KBM-7 (cell line): ENCODE results near the gene MARCHF9.

Experiments used
- DNase-seq: peaks from one replicate; pipeline ENCODE4 v3.0.0-alpha.2; 2015
- in situ Hi-C: fragments of 300-500 bp; cut with MboI; formaldehyde crosslinking; loops from 2 replicates; pipeline ENCODE4 v1.14.3; 2020; ENCODE audit warnings: low sequenced_read_pairs, low pct_unique_long_range_greater_than_20kb, mixed read lengths

MARCHF9 gene

GRCh38 chr12:57735952-57736740 is 18.8 kb upstream of the MARCHF9 start:
- in situ Hi-C loops = no loop called here
- no peak for DNase-seq

GRCh38 chr12:57736741-57737466 is 18.0 kb upstream of the MARCHF9 start:
- in situ Hi-C loops = no loop called here
- DNase-seq = no peak

GRCh38 chr12:57737467-57738460 is 17.1 kb upstream of the MARCHF9 start:
- in situ Hi-C loops = no loop called here

GRCh38 chr12:57738661-57739237 is 16.2 kb upstream of the MARCHF9 start, which contains the start of gene AGAP2:
AGAP2 (minus strand) TSS chr12:57738742; CDS start chr12:57738246, 496 bp downstream.
- DNase-seq = no peak
- in situ Hi-C loops = no loop called here

More at GRCh38 chr12:57737467-57738460, 17.1 kb upstream of the MARCHF9 start:
- no peak for DNase-seq

GRCh38 chr12:57739387-57739786 is 15.5 kb upstream of the MARCHF9 start:
- in situ Hi-C loops = no loop called here
- no peak for DNase-seq

- DNase-seq = no peak
- in situ Hi-C loops = no loop called here
These were observed 14.9 kb upstream of the MARCHF9 start for GRCh38 chr12:57739914-57740538.

- peak; percentile 93 for DNase-seq
- in situ Hi-C loops = no loop called here
These were observed 14.1 kb upstream of the MARCHF9 start for GRCh38 chr12:57740656-57741412.

- in situ Hi-C loops = no loop called here
- no peak for DNase-seq
These were observed 13.5 kb upstream of the MARCHF9 start for GRCh38 chr12:57741413-57741789.

- peak; percentile 79 for DNase-seq
- in situ Hi-C loops = no loop called here
These were observed 12.8 kb upstream of the MARCHF9 start for GRCh38 chr12:57741844-57742738.

GRCh38 chr12:57743769-57744168 is 11.1 kb upstream of the MARCHF9 start:
- no peak for DNase-seq
- in situ Hi-C loops = no loop called here

GRCh38 chr12:57744194-57744776 is 10.6 kb upstream of the MARCHF9 start:
- in situ Hi-C loops = no loop called here
- no peak for DNase-seq

- DNase-seq = peak; percentile 98
- in situ Hi-C loops = no loop called here
These were observed 10.0 kb upstream of the MARCHF9 start, which contains the start of gene TSPAN31 for GRCh38 chr12:57744777-57745484. TSPAN31 (plus strand) TSS chr12:57745039; CDS start chr12:57745155, 116 bp downstream.

GRCh38 chr12:57745485-57745881 is 9.4 kb upstream of the MARCHF9 start:
- DNase-seq = no peak
- in situ Hi-C loops = no loop called here

- no peak for DNase-seq
- in situ Hi-C loops = no loop called here
These were observed 8.9 kb upstream of the MARCHF9 start for GRCh38 chr12:57746025-57746424.

- DNase-seq = no peak
- in situ Hi-C loops = no loop called here
These were observed 5.8 kb upstream of the MARCHF9 start for GRCh38 chr12:57749061-57749460.
